ENCODE data around the gene ATP6AP1.

Gene ATP6AP1

GRCh38 chrX:154398668-154399526 lies 29.6 kb upstream of the ATP6AP1 start:
- TF ChIP-seq GATA3 (IDR thresholded peaks at IDR 0.05; ENCODE audit: low read depth, low read length), result no peak
- TF ChIP-seq GATA2 (IDR thresholded peaks at IDR 0.05; ENCODE audit: low read depth, low read length), result no peak

- TF ChIP-seq GATA3 (IDR thresholded peaks at IDR 0.05; ENCODE audit: low read depth, low read length) (no peak), GATA2 (IDR thresholded peaks at IDR 0.05; ENCODE audit: low read depth, low read length) (no peak)
These were observed 28.7 kb upstream of the ATP6AP1 start for GRCh38 chrX:154399527-154400368.

- TF ChIP-seq GATA3 (IDR thresholded peaks at IDR 0.05; ENCODE audit: low read depth, low read length) (no peak), GATA2 (IDR thresholded peaks at IDR 0.05; ENCODE audit: low read depth, low read length) (no peak)
These were observed 27.3 kb upstream of the ATP6AP1 start for GRCh38 chrX:154401045-154401799.

- TF ChIP-seq GATA2 (IDR thresholded peaks at IDR 0.05; ENCODE audit: low read depth, low read length) (no peak), GATA3 (IDR thresholded peaks at IDR 0.05; ENCODE audit: low read depth, low read length) (no peak)
These were observed 26.4 kb upstream of the ATP6AP1 start for GRCh38 chrX:154401918-154402621.

GRCh38 chrX:154402622-154403127 lies 25.8 kb upstream of the ATP6AP1 start:
- no peak for TF ChIP-seq GATA2 (IDR thresholded peaks at IDR 0.05; ENCODE audit: low read depth, low read length)
- TF ChIP-seq GATA3 (IDR thresholded peaks at IDR 0.05; ENCODE audit: low read depth, low read length), result no peak

GRCh38 chrX:154403192-154403591 lies 25.3 kb upstream of the ATP6AP1 start:
- TF ChIP-seq GATA3 (IDR thresholded peaks at IDR 0.05; ENCODE audit: low read depth, low read length), result no peak
- TF ChIP-seq GATA2 (IDR thresholded peaks at IDR 0.05; ENCODE audit: low read depth, low read length), result no peak

- TF ChIP-seq GATA3 (IDR thresholded peaks at IDR 0.05; ENCODE audit: low read depth, low read length), result no peak
- TF ChIP-seq GATA2 (IDR thresholded peaks at IDR 0.05; ENCODE audit: low read depth, low read length), result no peak
These were observed 24.6 kb upstream of the ATP6AP1 start for GRCh38 chrX:154403858-154404257.

GRCh38 chrX:154404625-154405192 lies 23.8 kb upstream of the ATP6AP1 start:
- TF ChIP-seq GATA2 (IDR thresholded peaks at IDR 0.05; ENCODE audit: low read depth, low read length), result no peak
- no peak for TF ChIP-seq GATA3 (IDR thresholded peaks at IDR 0.05; ENCODE audit: low read depth, low read length)

- TF ChIP-seq GATA2 (IDR thresholded peaks at IDR 0.05; ENCODE audit: low read depth, low read length) (no peak), GATA3 (IDR thresholded peaks at IDR 0.05; ENCODE audit: low read depth, low read length) (no peak)
These were observed 19.7 kb upstream of the ATP6AP1 start for GRCh38 chrX:154408659-154409221.

GRCh38 chrX:154409222-154409871 lies 19.1 kb upstream of the ATP6AP1 start, which contains the start of gene DNASE1L1:
Gene DNASE1L1 (minus strand): TSS chrX:154409254. CDS start chrX:154405568, 3,686 bp downstream.
- no peak for TF ChIP-seq GATA2 (IDR thresholded peaks at IDR 0.05; ENCODE audit: low read depth, low read length)
- TF ChIP-seq GATA3 (IDR thresholded peaks at IDR 0.05; ENCODE audit: low read depth, low read length), result no peak

GRCh38 chrX:154411981-154412340 lies 16.5 kb upstream of the ATP6AP1 start:
- TF ChIP-seq GATA3 (IDR thresholded peaks at IDR 0.05; ENCODE audit: low read depth, low read length) (no peak), GATA2 (IDR thresholded peaks at IDR 0.05; ENCODE audit: low read depth, low read length) (no peak)

- TF ChIP-seq GATA3 (IDR thresholded peaks at IDR 0.05; ENCODE audit: low read depth, low read length), result no peak
- TF ChIP-seq GATA2 (IDR thresholded peaks at IDR 0.05; ENCODE audit: low read depth, low read length), result no peak
These were observed 16.0 kb upstream of the ATP6AP1 start for GRCh38 chrX:154412468-154412867.
